GM12878 (cell line): ENCODE measurements around the gene POP5. TPM values are rescaled to one million over a fixed set of nuclear protein-coding genes. Genes with fewer than 3 reads are reported as not detected.

Source experiments
- BACH1 ChIP-seq: fragments of 450-650 bp; IDR thresholded peaks from 2 replicates; pipeline ENCODE4 v1.6.1; 2017; ENCODE audit warnings: mild to moderate bottlenecking, borderline replicate concordance
- BCL11A ChIP-seq: IDR thresholded peaks from 2 replicates; pipeline ENCODE4 v1.6.1; 2011; ENCODE audit warnings: low read depth, low read length
- CREB1 ChIP-seq: IDR thresholded peaks from 2 replicates; pipeline ENCODE4 v1.6.1; 2012; ENCODE audit warnings: low read depth, mild to moderate bottlenecking, inconsistent platforms
- EGR1 ChIP-seq, 2 experiments: IDR thresholded peaks; 1 replicate in 1 of 2; 2 replicates in 1 of 2; pipeline ENCODE4 v1.6.1; 2011 to 2012; ENCODE audit warnings: low read depth in 2 of 2, low read length in 2 of 2, borderline replicate concordance in 1 of 2, mild to moderate bottlenecking in 1 of 2, moderate library complexity in 1 of 2
- IKZF1 ChIP-seq: fragments of 450-650 bp; conservative IDR thresholded peaks from 2 replicates; pipeline ENCODE4 v1.6.1; 2017; ENCODE audit warnings: antibody characterized with exemption, mild to moderate bottlenecking
- LARP7 ChIP-seq: fragments of 450-650 bp; IDR thresholded peaks from 2 replicates; pipeline ENCODE4 v1.6.1; 2017; ENCODE audit warnings: mild to moderate bottlenecking
- MEF2B ChIP-seq: fragments of 450-650 bp; IDR thresholded peaks from 2 replicates; pipeline ENCODE4 v1.6.1; 2018; ENCODE audit warnings: mild to moderate bottlenecking, moderate library complexity; ENCODE audit not compliant: partially characterized antibody, poor library complexity, severe bottlenecking
- MTA3 ChIP-seq: IDR thresholded peaks from 2 replicates; pipeline ENCODE4 v1.6.1; 2012; ENCODE audit warnings: low read length, inconsistent platforms, borderline replicate concordance
- NR2C1 ChIP-seq: fragments of 450-650 bp; IDR thresholded peaks from 2 replicates; pipeline ENCODE4 v1.6.1; 2017; ENCODE audit warnings: antibody characterized with exemption, mild to moderate bottlenecking, moderate library complexity
- PAX8 ChIP-seq: fragments of 450-650 bp; IDR thresholded peaks from 2 replicates; pipeline ENCODE4 v1.6.1; 2017; ENCODE audit warnings: mild to moderate bottlenecking, moderate library complexity
- POLR2A ChIP-seq: IDR thresholded peaks from 2 replicates; pipeline ENCODE4 v1.6.1; 2011; ENCODE audit warnings: low read depth, mild to moderate bottlenecking, low read length
- POU2F2 ChIP-seq: IDR thresholded peaks from 3 replicates; pipeline ENCODE4 v1.6.1; 2011; ENCODE audit warnings: low read depth, mild to moderate bottlenecking, low read length, borderline replicate concordance
- SIX5 ChIP-seq: IDR thresholded peaks from 2 replicates; pipeline ENCODE4 v1.6.1; 2011; ENCODE audit warnings: mild to moderate bottlenecking, low read depth, low read length, moderate library complexity; ENCODE audit not compliant: severe bottlenecking
- SPI1 ChIP-seq: IDR thresholded peaks from 2 replicates; pipeline ENCODE4 v1.6.1; 2011; ENCODE audit warnings: low read depth, mild to moderate bottlenecking, low read length, moderate library complexity, borderline replicate concordance; ENCODE audit not compliant: insufficient read depth
- TCF12 ChIP-seq: IDR thresholded peaks from 2 replicates; pipeline ENCODE4 v1.6.1; 2011; ENCODE audit warnings: low read depth, mild to moderate bottlenecking, low read length
- YBX1 ChIP-seq: fragments of 450-650 bp; IDR thresholded peaks from 2 replicates; pipeline ENCODE4 v1.6.1; 2016; ENCODE audit warnings: antibody characterized with exemption
- YY1 ChIP-seq: IDR thresholded peaks from 2 replicates; pipeline ENCODE4 v1.6.1; 2011; ENCODE audit warnings: low read depth, mild to moderate bottlenecking, low read length
- ZBED1 ChIP-seq: IDR thresholded peaks from 2 replicates; pipeline ENCODE4 v1.6.1; 2016; ENCODE audit warnings: borderline replicate concordance
- ZNF274 ChIP-seq: IDR thresholded peaks from one replicate; pipeline ENCODE4 v1.8.0; 2011; ENCODE audit not compliant: insufficient read length, insufficient read depth
- ZNF622 ChIP-seq: fragments of 450-650 bp; IDR thresholded peaks from 2 replicates; pipeline ENCODE4 v1.6.1; 2017; ENCODE audit warnings: mild to moderate bottlenecking, inconsistent platforms
- polyA plus RNA-seq, 11 experiments: library from polyadenylated mRNA; depleted of rRNA in 4 of 11; unstranded in 6 of 11; stranded (reverse) in 5 of 11; fragments of >200 nt; fragmentation: Nextera tagmentation in 4 of 11; fragmentation: Illumina TruSeq in 1 of 11; extraction: Ambion mirVana in 4 of 11; extraction: Trizol in 1 of 11; gene quantifications; 1 replicate in 1 of 11; 2 replicates in 10 of 11; pipeline versions ENCODE4 v1.2.1 to v1.2.3, GENCODE V29; 2011 to 2016; ENCODE audit warnings: inconsistent platforms in 2 of 11, missing spikeins in 2 of 11, low read depth in 1 of 11
- total RNA-seq, 4 experiments: library from RNA; depleted of rRNA in 3 of 4; stranded (reverse); fragments of >200 nt in 3 of 4; fragmentation: Illumina TruSeq in 1 of 4; extraction: Trizol in 1 of 4; gene quantifications; 2 replicates each; pipeline versions ENCODE4 v1.2.1 to v1.2.3, GENCODE V29; 2013 to 2021
- TF ChIP-seq, protein P1 (sequence below), 3 experiments: IDR thresholded peaks in 2 of 3; conservative IDR thresholded peaks in 1 of 3; 2 replicates each; pipeline ENCODE4 v1.5.1; 2011; ENCODE audit warnings: low read depth in 3 of 3, low read length in 3 of 3, mild to moderate bottlenecking in 3 of 3, control low read depth in 2 of 3, moderate library complexity in 2 of 3, inconsistent platforms in 1 of 3, mixed read lengths in 1 of 3; ENCODE audit not compliant: control insufficient read depth in 2 of 3, insufficient read depth in 1 of 3; ENCODE audit errors: extremely low read depth in 1 of 3
- TF ChIP-seq, protein P2 (sequence below): fragments of 450-650 bp; IDR thresholded peaks from 2 replicates; pipeline ENCODE4 v1.6.1; 2017; ENCODE audit warnings: mild to moderate bottlenecking, moderate library complexity
- TF ChIP-seq, protein P3 (sequence below): fragments of 150-350 bp; IDR thresholded peaks from 2 replicates; pipeline ENCODE4 v1.6.1; 2016; ENCODE audit warnings: low read depth, low read length

The POP5 gene
- total and polyA plus RNA-seq, 10 of the 15 experiments (the other 5 are each of a cell fraction or from before 2014, with no cell fraction given), result 50.3 to 234 (median 83.7) TPM

DNA sequence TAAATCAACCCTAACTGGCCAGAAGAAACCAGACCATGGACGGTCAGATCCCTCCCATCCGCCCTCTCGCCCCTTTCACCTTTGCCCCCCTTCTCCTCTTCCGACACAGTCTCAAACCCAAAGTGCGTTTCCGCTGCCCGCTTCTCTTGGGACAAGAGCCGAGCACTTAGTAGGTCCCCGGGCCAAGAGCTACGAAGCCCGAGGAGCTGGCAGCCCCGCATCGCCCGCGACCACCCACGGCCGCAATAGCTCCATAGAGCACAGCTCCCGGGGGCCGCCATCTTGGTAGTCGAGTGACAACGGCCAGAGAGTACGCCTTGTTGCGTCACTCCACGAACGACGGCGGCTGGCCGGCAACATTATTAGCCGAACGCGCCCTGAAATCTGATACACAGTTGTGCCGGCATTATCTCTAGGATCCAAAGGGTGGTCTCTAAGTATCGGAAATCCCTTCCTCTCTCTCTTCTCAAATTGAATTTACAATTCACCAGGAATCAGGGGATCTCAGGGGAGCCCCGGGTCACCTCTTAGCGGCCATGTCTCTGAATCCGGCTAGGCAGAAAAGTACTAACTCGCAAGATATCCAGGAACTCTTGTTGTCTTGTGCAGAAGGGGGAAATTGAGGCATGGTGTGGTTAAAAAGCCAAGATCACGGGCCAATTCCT is 52.2 kb downstream of the POP5 start, which contains the start of gene COQ5 (continued):
- 0 out of 2 replicates have a peak, but pooled peaks have one; percentile 21 for TF ChIP-seq BACH1
- peak; percentile 99 for TF ChIP-seq YY1
- TF ChIP-seq PAX8, result 0 out of 2 replicates have a peak, but pooled peaks have one; percentile 71
- TF ChIP-seq TCF12, result no peak
- TF ChIP-seq NR2C1, result peak; percentile 93
- TF ChIP-seq LARP7, result peak; percentile 80
- TF ChIP-seq POU2F2, result peak; percentile 42; the same call in 1 of the 3 replicates
- TF ChIP-seq EGR1 (IDR thresholded peaks at IDR 0.05; ENCODE audit: borderline replicate concordance in 1 of 2, low read depth in 2 of 2, low read length in 2 of 2), result peak in 1 of 2 experiments; percentile 50; a peak in 1 of 3 replicates
- no peak for TF ChIP-seq SPI1
- TF ChIP-seq IKZF1, result peak; percentile 84
- peak; percentile 98 for TF ChIP-seq CREB1
- no peak for TF ChIP-seq ZBED1
- peak; percentile 27 for TF ChIP-seq MEF2B
- TF ChIP-seq, protein P1, sequence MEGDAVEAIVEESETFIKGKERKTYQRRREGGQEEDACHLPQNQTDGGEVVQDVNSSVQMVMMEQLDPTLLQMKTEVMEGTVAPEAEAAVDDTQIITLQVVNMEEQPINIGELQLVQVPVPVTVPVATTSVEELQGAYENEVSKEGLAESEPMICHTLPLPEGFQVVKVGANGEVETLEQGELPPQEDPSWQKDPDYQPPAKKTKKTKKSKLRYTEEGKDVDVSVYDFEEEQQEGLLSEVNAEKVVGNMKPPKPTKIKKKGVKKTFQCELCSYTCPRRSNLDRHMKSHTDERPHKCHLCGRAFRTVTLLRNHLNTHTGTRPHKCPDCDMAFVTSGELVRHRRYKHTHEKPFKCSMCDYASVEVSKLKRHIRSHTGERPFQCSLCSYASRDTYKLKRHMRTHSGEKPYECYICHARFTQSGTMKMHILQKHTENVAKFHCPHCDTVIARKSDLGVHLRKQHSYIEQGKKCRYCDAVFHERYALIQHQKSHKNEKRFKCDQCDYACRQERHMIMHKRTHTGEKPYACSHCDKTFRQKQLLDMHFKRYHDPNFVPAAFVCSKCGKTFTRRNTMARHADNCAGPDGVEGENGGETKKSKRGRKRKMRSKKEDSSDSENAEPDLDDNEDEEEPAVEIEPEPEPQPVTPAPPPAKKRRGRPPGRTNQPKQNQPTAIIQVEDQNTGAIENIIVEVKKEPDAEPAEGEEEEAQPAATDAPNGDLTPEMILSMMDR (IDR thresholded peaks at IDR 0.05 in 2 of 3, conservative IDR thresholded peaks at IDR 0.05 in 1 of 3; ENCODE audit: control insufficient read depth in 2 of 3, extremely low read depth in 1 of 3, insufficient read depth in 1 of 3, low read depth in 3 of 3, low read length in 3 of 3), result no peak
- no peak for TF ChIP-seq MTA3
- TF ChIP-seq, protein P2, sequence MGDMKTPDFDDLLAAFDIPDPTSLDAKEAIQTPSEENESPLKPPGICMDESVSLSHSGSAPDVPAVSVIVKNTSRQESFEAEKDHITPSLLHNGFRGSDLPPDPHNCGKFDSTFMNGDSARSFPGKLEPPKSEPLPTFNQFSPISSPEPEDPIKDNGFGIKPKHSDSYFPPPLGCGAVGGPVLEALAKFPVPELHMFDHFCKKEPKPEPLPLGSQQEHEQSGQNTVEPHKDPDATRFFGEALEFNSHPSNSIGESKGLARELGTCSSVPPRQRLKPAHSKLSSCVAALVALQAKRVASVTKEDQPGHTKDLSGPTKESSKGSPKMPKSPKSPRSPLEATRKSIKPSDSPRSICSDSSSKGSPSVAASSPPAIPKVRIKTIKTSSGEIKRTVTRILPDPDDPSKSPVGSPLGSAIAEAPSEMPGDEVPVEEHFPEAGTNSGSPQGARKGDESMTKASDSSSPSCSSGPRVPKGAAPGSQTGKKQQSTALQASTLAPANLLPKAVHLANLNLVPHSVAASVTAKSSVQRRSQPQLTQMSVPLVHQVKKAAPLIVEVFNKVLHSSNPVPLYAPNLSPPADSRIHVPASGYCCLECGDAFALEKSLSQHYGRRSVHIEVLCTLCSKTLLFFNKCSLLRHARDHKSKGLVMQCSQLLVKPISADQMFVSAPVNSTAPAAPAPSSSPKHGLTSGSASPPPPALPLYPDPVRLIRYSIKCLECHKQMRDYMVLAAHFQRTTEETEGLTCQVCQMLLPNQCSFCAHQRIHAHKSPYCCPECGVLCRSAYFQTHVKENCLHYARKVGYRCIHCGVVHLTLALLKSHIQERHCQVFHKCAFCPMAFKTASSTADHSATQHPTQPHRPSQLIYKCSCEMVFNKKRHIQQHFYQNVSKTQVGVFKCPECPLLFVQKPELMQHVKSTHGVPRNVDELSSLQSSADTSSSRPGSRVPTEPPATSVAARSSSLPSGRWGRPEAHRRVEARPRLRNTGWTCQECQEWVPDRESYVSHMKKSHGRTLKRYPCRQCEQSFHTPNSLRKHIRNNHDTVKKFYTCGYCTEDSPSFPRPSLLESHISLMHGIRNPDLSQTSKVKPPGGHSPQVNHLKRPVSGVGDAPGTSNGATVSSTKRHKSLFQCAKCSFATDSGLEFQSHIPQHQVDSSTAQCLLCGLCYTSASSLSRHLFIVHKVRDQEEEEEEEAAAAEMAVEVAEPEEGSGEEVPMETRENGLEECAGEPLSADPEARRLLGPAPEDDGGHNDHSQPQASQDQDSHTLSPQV, result no peak
- no peak for TF ChIP-seq BCL11A
- TF ChIP-seq, protein P3, sequence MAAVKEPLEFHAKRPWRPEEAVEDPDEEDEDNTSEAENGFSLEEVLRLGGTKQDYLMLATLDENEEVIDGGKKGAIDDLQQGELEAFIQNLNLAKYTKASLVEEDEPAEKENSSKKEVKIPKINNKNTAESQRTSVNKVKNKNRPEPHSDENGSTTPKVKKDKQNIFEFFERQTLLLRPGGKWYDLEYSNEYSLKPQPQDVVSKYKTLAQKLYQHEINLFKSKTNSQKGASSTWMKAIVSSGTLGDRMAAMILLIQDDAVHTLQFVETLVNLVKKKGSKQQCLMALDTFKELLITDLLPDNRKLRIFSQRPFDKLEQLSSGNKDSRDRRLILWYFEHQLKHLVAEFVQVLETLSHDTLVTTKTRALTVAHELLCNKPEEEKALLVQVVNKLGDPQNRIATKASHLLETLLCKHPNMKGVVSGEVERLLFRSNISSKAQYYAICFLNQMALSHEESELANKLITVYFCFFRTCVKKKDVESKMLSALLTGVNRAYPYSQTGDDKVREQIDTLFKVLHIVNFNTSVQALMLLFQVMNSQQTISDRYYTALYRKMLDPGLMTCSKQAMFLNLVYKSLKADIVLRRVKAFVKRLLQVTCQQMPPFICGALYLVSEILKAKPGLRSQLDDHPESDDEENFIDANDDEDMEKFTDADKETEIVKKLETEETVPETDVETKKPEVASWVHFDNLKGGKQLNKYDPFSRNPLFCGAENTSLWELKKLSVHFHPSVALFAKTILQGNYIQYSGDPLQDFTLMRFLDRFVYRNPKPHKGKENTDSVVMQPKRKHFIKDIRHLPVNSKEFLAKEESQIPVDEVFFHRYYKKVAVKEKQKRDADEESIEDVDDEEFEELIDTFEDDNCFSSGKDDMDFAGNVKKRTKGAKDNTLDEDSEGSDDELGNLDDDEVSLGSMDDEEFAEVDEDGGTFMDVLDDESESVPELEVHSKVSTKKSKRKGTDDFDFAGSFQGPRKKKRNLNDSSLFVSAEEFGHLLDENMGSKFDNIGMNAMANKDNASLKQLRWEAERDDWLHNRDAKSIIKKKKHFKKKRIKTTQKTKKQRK, result no peak
- no peak for TF ChIP-seq ZNF622
- no peak for TF ChIP-seq YBX1
- TF ChIP-seq SIX5, result peak; percentile 63
- peak; percentile 97 for TF ChIP-seq POLR2A
- TF ChIP-seq ZNF274, result no peak
